ENCODE data around the gene APRT.
A peak's percentile ranks its signal among the peaks of the same experiment; 100 is the strongest.

Gene APRT

DNA sequence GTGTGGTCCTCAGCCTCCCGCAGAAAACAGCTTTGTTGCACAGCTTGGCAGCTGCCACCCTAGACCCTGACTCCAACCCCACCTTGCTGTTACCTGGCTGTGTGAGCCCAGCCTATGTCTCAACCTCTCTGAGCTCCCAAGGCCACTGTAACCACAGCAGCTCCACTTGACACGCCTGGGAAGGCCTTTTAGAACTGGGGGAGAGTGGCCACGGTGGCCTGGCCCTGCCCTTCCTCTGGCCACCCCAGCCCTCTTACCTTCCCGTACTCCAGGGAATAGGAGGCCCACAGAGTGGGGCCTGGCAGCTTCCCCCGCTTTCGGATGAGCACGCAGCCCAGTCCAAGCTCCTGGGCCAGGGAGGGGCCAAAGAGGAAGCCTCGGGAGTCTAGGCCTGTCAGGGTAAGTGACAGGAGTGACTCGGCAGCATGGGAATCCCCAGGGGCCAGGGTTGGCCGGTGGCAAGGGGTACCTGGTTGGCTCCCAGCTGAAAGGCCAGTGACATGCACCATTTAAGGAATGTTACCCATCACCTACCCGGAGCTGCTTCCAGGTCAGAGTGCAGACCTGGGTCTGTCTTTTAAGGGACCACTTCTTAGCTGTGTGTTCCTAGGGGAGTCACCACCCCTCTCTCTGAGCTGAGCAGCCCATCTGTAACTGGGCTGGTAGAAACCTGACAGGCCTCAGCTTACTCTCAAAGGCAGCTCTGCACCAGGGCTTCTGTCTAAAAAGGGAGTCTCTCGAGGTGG is 1.4 kb downstream of the APRT start:
- TF ChIP-seq EGR1 (IDR thresholded peaks at IDR 0.05): no peak
- no peak for TF ChIP-seq CEBPB (IDR thresholded peaks at IDR 0.05)
- TF ChIP-seq TEAD4 (IDR thresholded peaks at IDR 0.05): no peak
- no peak for TF ChIP-seq TAF1 (IDR thresholded peaks at IDR 0.05; ENCODE audit: low read depth)
- no peak for TF ChIP-seq FOXM1 (IDR thresholded peaks at IDR 0.05; ENCODE audit: borderline replicate concordance, low read depth)
- TF ChIP-seq, protein P1, sequence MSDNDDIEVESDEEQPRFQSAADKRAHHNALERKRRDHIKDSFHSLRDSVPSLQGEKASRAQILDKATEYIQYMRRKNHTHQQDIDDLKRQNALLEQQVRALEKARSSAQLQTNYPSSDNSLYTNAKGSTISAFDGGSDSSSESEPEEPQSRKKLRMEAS (IDR thresholded peaks at IDR 0.05): no peak
- TF ChIP-seq, protein P2, sequence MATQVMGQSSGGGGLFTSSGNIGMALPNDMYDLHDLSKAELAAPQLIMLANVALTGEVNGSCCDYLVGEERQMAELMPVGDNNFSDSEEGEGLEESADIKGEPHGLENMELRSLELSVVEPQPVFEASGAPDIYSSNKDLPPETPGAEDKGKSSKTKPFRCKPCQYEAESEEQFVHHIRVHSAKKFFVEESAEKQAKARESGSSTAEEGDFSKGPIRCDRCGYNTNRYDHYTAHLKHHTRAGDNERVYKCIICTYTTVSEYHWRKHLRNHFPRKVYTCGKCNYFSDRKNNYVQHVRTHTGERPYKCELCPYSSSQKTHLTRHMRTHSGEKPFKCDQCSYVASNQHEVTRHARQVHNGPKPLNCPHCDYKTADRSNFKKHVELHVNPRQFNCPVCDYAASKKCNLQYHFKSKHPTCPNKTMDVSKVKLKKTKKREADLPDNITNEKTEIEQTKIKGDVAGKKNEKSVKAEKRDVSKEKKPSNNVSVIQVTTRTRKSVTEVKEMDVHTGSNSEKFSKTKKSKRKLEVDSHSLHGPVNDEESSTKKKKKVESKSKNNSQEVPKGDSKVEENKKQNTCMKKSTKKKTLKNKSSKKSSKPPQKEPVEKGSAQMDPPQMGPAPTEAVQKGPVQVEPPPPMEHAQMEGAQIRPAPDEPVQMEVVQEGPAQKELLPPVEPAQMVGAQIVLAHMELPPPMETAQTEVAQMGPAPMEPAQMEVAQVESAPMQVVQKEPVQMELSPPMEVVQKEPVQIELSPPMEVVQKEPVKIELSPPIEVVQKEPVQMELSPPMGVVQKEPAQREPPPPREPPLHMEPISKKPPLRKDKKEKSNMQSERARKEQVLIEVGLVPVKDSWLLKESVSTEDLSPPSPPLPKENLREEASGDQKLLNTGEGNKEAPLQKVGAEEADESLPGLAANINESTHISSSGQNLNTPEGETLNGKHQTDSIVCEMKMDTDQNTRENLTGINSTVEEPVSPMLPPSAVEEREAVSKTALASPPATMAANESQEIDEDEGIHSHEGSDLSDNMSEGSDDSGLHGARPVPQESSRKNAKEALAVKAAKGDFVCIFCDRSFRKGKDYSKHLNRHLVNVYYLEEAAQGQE (IDR thresholded peaks at IDR 0.05; ENCODE audit: low read depth): no peak

DNA sequence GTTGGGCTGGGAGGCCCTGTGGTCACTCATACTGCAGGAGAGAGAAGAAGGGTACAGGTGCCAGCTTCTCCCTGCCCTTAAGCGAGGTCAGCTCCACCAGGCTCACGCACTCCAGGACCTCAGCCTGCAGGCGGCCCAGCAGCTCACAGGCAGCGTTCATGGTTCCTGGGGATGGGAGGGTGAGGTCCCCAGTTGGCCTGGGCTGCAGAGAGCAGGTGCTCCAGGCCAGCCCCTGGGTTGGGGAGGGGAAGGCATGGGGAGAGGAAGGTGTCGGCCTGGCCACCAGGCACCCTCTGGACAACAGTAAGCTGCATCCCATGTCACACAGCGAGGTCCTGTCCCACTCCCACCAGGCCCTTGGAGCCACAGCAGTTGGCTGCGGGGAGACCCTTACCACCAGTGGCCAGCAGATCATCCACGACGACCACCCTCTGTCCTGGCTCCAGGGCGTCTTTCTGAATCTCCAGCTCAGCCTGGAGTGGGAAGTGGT is 2.0 kb downstream of the APRT start:
- TF ChIP-seq YY1 (IDR thresholded peaks at IDR 0.05; ENCODE audit: low read depth): no peak
- TF ChIP-seq TEAD4 (IDR thresholded peaks at IDR 0.05): no peak
- no peak for TF ChIP-seq CREB1 (IDR thresholded peaks at IDR 0.05; ENCODE audit: low read depth)
- TF ChIP-seq, protein P1 (IDR thresholded peaks at IDR 0.05): no peak
- TF ChIP-seq EP300 (IDR thresholded peaks at IDR 0.05; ENCODE audit: borderline replicate concordance): no peak
- TF ChIP-seq EGR1 (IDR thresholded peaks at IDR 0.05): no peak
- TF ChIP-seq RAD21 (IDR thresholded peaks at IDR 0.05; ENCODE audit: low read depth): no peak
- TF ChIP-seq TAF1 (IDR thresholded peaks at IDR 0.05; ENCODE audit: low read depth): no peak
- TF ChIP-seq CEBPB (IDR thresholded peaks at IDR 0.05): no peak
- TF ChIP-seq TCF12 (IDR thresholded peaks at IDR 0.05; ENCODE audit: low read depth): no peak
- TF ChIP-seq FOXM1 (IDR thresholded peaks at IDR 0.05; ENCODE audit: borderline replicate concordance, low read depth): no peak
- TF ChIP-seq, protein P3, sequence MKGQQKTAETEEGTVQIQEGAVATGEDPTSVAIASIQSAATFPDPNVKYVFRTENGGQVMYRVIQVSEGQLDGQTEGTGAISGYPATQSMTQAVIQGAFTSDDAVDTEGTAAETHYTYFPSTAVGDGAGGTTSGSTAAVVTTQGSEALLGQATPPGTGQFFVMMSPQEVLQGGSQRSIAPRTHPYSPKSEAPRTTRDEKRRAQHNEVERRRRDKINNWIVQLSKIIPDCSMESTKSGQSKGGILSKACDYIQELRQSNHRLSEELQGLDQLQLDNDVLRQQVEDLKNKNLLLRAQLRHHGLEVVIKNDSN (IDR thresholded peaks at IDR 0.05): no peak
- TF ChIP-seq, protein P2 (IDR thresholded peaks at IDR 0.05; ENCODE audit: low read depth): no peak
- no peak for TF ChIP-seq NFIC (IDR thresholded peaks at IDR 0.05)
- no peak for TF ChIP-seq ZBTB7A (IDR thresholded peaks at IDR 0.05; ENCODE audit: low read depth)

DNA sequence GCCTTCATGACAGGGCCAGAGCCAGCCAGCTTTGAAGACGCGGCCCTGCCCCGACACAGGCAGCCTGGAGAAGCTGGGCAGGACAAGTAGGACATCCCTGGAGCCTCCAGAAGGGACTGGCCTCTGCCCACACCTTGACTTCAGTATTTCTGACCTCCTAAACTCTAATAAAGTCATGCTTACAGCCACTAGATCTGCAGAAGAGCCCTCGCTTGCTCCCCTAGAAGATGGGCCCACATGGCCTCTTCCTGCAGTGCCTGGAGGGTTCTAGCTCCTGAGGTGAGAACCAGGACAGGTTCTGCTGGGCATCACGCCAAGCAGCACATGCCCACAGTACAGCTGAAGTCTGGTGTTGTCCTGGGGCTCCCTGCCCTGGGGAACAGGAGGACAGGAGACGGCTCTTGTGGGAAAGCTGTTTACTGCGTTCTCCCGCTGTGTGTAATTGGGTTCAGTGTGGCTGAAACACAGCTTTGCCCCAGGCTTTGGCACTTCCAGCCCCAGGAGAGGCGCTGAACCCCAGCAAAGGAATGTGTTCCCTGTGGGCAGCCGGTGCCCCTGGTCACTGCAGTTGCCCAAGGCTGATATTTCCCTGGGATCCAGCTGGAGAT is 2.6 kb downstream of the APRT start:
- no peak for TF ChIP-seq EGR1 (IDR thresholded peaks at IDR 0.05)
- peak; percentile 40 for TF ChIP-seq NFIC (IDR thresholded peaks at IDR 0.05)

DNA sequence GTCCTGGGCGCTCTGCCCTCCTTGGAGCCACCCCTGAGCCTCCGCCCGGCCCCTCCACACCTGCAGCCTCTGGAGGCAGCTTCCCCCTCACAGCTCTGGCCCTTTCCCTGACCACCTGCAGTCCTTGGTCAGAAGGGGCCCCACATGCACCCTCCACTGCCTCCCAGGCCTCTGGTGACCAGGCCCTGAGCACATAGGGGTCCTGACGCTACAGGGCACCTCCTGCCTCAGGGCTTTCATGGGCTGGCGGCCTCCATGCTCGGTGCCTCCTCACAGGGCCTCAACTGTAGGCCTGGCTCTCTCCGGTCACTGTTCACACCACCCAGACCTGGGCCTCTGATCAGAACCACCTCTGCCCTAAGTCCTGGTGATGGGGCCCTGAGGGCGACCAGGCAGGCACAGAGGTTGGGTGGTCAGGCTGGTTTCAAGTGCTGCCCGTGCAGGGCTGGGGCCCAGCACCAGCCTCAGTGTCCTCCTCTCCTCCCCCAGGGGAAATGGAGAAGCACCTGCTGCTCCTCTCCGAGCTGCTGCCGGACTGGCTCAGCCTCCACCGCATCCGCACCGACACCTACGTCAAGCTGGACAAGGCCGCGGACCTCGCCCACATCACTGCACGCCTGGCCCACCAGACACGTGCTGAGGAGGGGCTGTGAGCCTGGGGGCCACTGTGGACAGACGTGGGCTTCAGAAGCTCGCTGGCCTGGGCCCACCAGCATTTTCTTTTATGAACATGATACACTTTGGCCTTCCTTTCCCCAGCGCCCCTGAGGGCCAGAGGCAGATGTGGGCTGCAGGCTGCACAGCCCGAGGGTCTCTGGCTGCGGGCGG is 3.9 kb downstream of the APRT start:
- TF ChIP-seq ZBTB7A (IDR thresholded peaks at IDR 0.05; ENCODE audit: low read depth): no peak

DNA sequence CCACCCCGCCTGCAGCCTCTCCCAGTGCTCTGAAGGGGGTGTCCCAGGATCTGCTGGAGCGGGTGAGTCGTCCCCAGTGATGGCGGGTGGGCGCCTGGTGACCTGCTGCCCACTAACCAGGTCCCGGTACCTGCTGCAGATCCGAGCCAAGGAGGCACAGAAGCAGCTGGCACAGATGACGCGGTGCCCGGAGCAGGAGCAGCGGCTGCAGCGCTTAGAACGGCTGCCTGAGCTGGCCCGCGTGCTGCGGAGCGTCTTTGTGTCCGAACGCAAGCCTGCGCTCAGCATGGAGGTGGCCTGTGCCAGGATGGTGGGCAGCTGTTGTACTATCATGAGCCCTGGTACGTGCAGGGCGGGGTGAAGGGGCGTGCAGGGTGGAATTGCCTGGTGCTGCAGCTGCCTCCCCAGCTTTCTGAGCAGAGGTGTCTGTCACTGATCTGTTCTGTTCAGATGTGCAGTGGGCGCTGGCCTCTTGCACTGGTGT is 4.5 kb downstream of the APRT start:
- TF ChIP-seq EP300 (IDR thresholded peaks at IDR 0.05; ENCODE audit: borderline replicate concordance): no peak
- TF ChIP-seq YY1 (IDR thresholded peaks at IDR 0.05; ENCODE audit: low read depth): no peak
- TF ChIP-seq RAD21 (IDR thresholded peaks at IDR 0.05; ENCODE audit: low read depth): no peak
- TF ChIP-seq, protein P1 (IDR thresholded peaks at IDR 0.05): no peak
- no peak for TF ChIP-seq CEBPB (IDR thresholded peaks at IDR 0.05)
- TF ChIP-seq, protein P3 (IDR thresholded peaks at IDR 0.05): no peak
- no peak for TF ChIP-seq NFIC (IDR thresholded peaks at IDR 0.05)
- no peak for TF ChIP-seq CREB1 (IDR thresholded peaks at IDR 0.05; ENCODE audit: low read depth)
- no peak for TF ChIP-seq TCF12 (IDR thresholded peaks at IDR 0.05; ENCODE audit: low read depth)
- TF ChIP-seq, protein P2 (IDR thresholded peaks at IDR 0.05; ENCODE audit: low read depth): no peak
- no peak for TF ChIP-seq TEAD4 (IDR thresholded peaks at IDR 0.05)
- TF ChIP-seq TAF1 (IDR thresholded peaks at IDR 0.05; ENCODE audit: low read depth): no peak
- no peak for TF ChIP-seq FOXM1 (IDR thresholded peaks at IDR 0.05; ENCODE audit: borderline replicate concordance, low read depth)

Measured in Ishikawa (cell line).